Islet precursor cell (in vitro differentiated cells): Measurements from ENCODE around the gene PDIA2.

Experiments
- DNase-seq: peaks from one replicate; pipeline ENCODE4 v3.0.0-alpha.2; 2018

Gene PDIA2

DNA sequence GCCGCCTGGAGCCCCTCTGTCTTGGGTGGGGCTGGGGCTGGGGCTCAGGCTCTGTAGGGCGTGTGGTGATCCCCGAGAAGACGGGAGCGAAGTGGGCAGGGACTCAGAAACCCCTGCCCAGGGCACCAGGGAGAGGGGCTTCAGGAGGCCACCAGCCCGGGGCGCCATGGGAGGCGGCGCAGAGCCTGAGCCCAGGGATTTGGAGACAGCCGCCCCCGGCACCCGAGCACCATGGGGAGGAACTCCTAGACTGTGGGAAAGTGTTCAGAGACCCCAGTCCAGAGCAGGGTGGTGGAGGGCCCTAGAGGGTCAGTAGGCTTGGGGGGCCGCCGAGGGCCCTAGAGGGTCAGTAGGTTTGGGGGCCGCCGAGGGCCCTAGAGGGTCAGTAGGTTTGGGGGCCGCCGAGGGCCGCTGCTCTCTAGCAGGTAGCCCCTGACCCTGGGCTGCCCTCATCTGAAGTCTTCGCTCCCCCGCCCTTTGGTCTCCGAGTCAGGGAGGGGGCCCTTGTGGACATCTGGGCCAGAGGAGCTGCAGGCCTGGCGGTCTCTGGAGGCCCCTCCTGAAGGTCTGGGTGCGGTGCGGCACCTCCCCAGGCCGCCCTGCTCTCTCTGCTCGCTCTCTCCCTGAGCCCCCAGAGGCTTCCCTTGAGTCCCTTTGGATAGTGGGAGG is 1.8 kb upstream of the PDIA2 start:
- no peak for DNase-seq

DNA sequence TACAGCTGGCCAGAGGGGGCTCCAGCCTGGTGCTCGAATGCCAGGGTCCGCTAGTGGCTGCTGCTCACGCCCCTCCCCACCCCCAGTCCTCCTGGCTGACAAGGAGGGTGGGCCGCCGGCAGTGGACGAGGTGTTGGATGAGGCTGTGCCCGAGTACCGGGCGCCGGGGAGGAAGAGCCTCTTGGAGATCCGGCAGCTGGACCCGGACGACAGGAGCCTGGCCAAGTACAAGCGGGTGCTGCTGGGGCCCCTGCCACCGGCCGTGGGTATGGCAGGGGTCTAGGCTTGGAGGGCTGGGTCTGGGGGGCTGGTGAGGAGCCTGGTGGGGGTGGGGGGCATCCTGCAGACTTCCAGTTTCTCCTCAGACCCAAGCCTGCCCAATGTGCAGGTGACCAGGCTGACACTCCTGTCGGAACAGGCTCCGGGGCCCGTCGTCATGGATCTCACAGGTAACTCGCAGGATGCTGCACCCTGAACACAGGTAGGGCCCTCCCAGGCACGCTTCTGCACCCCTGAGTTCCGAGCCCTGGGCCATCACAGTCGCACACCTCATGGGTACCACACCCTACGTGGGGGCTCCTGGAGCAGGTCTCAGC is 1.2 kb upstream of the PDIA2 start:
- no peak for DNase-seq

DNA sequence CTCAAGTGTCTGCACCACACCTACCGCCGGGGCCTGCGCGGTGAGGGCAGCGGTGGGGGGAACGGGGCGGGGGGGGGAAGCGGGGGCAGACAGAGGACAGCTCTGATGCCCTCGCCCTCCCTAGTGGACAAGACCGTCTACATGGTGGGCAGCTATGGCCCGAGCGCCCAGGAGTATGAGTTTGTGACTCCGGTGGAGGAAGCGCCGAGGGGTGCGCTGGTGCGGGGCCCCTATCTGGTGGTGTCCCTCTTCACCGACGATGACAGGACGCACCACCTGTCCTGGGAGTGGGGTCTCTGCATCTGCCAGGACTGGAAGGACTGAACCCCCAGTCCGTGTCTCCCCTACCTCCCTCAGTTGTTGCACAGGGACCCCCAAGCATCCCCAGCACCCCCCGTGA is 473 bp upstream of the PDIA2 start:
- DNase-seq, result no peak

DNA sequence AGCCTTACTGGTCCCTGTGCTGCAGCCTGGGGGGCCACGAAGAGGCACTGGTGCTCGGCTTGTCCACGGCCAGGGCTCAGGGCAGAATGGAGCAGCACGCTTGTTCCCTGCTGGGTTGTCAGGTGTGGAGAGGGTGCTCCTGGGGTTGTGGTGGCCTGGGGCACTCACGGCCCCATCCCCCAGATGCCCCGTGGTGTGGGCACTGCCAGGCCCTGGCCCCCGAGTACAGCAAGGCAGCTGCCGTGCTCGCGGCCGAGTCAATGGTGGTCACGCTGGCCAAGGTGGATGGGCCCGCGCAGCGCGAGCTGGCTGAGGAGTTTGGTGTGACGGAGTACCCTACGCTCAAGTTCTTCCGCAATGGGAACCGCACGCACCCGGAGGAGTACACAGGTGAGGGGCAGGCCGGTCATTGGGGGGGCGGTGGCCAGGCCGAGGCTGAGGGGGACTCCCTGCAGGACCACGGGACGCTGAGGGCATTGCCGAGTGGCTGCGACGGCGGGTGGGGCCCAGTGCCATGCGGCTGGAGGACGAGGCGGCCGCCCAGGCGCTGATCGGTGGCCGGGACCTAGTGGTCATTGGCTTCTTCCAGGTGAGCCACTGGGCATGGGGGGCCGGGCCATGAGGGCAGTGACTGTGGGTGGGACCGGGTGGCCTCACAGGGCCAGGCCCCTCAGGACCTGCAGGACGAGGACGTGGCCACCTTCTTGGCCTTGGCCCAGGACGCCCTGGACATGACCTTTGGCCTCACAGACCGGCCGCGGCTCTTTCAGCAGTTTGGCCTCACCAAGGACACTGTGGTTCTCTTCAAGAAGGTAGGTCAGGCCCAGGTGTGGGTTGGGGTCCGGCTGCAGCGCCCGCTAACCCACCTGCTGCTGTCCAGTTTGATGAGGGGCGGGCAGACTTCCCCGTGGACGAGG is 1.5 kb downstream of the PDIA2 start:
- no peak for DNase-seq

DNA sequence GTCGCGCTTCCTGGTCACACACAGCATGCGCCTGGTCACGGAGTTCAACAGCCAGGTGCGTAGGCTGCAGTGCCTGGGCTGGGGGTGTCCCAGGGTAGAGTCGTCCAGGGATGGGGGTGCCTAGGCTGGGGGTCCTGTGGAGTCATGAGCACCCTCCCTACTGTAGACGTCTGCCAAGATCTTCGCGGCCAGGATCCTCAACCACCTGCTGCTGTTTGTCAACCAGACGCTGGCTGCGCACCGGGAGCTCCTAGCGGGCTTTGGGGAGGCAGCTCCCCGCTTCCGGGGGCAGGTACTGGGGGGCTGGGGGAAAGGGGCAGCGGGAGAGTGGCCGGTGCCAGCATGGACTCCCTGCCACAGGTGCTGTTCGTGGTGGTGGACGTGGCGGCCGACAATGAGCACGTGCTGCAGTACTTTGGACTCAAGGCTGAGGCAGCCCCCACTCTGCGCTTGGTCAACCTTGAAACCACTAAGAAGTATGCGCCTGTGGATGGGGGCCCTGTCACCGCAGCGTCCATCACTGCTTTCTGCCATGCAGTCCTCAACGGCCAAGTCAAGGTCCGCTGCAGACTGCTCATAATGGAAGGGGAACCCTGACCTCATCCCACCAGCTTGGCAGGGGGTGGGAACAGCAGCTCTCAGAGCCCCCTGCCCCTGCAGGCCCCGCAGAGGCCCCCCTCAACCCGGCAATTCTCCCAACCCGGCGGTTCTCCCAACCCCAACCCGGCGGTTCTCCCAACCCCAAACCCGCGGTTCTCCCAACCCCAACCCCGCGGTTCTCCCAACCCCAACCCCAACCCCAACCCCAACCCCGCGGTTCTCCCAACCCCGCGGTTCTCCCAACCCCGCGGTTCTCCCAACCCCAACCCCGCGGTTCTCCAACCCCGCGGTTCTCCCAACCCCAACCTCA is 2.4 kb downstream of the PDIA2 start:
- DNase-seq, result no peak

DNA sequence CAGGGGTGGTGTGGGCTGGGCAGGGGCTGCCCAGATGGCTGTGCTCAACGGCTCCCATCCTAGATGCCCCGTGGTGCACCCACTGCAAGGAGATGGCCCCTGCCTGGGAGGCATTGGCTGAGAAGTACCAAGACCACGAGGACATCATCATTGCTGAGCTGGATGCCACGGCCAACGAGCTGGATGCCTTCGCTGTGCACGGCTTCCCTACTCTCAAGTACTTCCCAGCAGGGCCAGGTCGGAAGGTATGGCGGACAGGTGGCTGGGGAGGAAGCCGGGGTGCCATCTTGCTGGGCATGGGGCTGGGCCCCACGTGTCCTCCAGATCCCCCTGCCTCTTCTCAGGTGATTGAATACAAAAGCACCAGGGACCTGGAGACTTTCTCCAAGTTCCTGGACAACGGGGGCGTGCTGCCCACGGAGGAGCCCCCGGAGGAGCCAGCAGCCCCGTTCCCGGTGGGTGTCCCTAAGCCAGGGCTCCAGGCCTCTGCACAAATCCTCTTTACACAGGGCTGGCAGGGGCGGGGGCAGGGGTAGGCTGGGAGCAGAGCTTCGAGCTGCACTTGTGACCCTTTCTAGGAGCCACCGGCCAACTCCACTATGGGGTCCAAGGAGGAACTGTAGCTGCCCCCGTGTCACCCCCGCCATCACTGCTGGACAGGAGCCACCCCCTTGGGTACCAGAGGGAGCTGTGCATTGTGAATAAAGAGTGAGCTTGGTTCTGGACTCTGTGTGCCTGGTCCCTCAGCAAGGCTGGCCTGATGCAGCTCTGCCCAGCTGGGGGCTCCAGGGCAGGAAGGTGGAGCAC is 3.7 kb downstream of the PDIA2 start:
- DNase-seq, result no peak

DNA sequence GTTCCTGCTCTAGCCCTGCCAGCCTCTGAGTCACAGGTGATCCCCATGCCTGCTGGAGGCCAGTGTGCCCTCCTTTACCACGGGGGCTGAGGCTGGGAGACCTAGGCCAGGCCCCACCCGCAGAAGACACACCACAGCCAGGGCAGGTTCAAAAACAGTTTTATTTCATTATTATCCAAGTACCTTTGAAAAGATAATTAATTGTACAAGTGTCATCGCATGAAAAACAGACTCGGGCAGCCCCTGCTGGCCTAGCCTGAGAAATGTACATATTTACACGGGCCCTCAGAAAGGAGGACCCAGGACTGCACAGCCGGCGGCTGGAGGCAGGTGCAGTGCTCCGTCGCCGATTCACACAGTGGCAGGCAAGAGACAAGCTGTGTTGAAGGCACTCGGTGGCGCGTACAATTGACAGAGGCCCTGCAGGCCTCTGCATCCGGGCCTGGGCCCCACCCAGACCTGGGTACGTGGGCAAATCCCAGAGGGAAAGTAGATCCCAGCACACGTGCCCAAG is 4.4 kb downstream of the PDIA2 start:
- DNase-seq, result no peak

DNA sequence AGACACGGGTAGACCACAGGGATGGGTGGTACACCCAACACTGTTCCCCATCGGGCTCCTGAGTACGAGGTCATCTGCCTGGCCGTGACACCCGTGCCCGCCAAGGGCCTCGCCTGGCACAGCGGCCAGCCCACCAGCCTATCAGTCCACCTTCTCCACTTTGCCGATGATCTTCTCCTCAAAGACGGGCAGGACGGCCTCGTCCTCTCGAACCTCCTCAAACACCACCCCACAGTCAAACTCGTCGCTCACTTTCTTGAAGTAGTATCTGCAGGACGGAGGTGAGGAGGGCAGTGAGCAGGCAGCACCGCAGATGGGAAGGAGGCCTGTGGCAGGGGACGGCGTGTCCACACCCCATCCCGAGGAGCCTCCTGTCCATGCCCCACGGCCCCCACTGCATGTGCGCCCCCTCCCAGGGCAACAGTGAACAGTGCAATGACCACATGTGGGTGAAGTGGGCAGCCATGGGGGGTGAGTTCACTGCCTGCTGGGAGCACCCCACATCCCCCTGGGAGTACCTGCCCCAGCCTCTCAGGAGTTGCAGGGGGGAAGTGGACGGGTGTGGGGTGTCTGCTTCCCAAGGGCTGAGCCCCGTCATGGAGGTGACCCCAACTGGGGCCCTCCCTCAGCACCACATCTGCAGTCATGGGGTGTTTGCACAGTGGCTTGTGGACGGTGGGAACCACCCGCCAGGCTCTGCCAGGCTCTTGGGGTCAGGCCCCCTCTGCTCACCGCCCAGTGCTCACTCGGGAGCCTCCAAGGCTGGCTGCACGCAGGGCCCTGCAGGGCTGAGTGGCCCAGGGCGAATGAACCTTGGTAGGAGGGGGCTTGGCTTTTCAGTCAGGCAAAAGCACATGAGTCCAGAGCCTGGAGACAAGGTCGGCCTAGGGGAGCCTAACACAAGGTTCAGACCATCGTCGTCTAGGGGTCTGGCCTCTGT is 5.3 kb downstream of the PDIA2 start:
- no peak for DNase-seq

DNA sequence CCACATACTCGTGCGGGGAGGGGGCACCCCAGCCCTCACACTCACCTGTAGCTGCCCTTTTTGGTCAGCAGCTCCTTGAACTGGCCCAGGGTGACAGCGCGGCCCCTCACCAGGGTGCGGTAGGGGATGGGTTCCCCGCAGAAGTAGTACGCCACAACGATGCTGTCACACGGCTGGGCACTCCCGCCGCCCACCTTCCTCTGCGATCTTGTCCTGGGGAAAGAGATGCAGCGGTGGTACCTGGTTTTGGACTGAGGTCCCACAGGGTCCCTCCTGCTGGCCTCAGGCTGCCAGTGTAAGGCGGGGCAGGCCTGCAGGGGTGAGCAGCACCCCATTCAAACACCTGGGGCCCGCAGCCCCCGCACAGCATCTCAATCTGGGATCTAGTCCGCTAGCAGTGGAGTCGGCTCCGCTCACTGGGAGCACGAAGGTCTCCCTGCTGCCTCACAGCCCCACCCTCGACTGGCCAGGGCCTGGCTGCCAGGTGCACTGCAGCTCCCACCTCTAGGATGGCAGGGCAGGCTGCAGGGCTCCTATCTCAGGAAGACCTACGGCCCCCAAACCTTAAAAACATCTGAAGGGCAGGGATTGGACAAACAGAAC is 6.5 kb downstream of the PDIA2 start:
- DNase-seq, result no peak

DNA sequence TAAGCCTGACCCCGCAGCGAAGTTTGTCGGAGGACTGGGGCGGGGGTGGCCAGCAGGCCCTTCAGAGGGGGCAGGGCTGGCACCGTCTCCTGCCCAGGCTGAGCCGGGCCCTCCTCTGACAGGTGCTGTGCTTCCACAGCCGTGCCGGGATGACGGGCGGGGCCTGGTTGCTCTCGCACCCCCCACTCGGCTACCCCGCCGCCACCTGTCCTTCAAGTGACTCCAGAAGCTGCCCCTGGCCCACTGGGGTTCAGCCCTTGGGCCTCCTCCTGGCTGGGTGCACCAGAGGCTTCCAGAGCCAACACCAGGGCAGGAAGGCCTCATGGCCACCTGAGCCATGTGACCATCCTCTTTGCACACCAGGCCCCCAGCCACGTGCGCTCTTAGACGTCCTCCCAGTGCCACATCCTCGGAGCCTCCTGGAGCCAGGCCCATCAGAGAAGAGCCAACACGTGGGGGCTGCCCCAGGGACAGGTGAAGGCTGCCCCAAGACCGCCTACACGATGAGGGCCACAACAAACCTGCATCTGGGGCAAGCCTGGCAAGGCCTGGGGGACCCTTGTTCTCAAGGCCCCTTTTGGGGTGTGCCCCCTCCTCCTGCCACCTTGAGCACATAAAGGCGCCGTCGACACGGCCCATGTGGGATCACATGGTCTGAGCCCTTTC is 7.2 kb downstream of the PDIA2 start:
- no peak for DNase-seq

DNA sequence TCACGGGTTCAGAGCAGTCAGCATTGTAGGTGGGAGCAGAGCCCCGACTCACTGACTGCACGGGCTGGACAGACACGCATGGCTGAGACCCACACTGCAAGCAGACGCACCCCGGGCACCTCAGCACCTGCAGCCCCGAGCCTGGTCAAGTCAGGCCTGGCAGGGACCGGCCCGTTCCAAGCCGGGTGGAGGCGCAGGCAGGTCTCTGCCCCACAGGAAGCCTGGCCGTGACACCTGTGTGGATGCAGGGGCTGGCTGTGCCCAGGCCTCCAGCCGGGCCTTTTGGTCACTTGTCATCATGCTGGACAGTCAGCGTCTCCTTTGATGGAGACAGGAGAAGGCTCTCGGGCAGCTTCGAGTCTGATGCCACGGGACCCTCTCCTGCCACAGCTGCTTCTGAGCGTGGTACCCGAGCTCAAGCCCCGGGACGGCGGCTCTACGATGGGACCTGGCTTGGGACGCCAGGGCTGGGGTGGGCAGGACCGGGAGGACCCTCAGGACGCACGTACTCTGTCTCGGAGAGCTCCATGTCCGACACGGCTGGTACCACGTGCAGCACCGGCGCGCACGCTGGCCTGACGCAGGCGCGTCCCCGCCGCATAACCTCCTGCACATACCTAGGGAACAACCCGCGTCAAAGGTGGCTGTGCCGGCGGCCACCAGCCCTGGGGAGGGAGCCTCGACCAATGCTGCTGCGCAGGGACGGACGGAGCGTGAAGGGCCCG is 7.9 kb downstream of the PDIA2 start:
- no peak for DNase-seq

DNA sequence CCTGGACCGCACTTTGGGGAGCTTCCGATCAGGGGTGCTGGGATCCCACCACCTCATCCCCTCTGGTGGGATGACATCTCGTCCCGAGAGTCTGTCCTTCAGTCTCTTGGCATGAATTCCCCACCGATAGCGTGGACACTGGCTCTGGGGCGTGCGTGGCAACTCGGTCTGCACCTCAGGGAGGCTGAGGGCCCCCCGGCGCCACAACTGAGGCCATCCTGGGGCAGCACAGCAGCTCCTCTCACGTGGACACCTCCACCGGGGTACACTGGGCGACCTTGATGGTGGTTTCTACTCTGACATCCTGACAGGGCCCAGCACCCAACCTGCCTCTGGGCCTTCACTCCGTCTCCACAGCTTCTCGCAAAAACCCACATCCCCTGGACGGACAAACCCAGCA is 8.6 kb downstream of the PDIA2 start:
- DNase-seq, result no peak

DNA sequence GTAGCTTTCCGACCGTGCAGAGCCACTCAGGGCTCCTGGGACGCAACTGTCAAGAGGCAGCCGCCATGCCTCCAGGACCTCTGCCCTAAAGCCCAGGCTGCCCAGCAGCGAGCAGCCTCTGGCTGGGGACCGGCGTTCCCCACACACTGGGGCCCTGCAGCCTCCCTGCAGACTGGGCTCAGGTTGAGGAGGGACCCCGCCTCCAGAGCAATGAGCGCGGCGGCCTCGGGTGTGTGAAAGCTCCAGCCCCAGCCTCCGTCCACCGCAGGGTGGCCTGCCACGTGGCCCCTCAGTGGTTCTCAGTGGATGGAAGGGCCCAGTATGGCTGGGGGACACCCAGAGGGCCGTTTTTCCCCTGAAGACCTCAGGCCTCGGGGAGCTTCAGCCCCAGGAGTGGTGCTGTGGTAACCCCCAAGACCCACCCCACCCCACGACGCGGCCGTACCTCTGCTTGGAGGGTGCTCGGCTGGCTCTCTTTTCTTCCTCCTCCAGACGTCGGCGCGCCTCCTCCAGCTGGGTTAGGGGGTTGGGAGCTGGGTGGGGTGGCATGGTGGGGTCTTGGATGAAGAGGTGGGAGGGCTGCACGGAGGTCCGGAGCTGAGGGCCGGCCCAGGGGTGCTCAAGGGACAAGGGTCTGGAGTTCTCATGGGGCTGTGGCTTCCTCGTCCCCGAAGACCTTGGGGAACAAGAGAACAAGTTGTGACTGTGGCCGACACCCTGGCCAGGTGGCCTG is 10.2 kb downstream of the PDIA2 start:
- DNase-seq, result no peak

DNA sequence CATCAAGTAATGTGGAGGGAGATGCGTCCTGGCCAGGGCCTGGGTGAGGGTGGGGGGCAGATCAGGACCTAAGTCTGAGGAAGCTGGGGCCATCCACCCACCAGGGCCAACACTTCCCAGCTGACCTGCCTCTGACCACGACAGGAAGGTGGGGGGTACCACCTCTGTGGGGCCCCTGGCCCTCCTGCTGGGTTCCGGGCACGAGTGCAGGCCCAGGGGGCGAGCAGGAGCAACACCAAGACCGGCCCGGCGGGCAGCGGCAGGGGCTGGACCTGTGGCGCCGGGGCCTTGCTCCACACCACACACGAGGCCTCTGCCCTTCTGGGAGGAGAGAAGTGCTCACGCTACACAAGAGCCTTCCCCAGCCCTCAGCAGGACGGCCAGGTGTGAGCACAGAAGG is 13.3 kb downstream of the PDIA2 start:
- DNase-seq, result no peak

DNA sequence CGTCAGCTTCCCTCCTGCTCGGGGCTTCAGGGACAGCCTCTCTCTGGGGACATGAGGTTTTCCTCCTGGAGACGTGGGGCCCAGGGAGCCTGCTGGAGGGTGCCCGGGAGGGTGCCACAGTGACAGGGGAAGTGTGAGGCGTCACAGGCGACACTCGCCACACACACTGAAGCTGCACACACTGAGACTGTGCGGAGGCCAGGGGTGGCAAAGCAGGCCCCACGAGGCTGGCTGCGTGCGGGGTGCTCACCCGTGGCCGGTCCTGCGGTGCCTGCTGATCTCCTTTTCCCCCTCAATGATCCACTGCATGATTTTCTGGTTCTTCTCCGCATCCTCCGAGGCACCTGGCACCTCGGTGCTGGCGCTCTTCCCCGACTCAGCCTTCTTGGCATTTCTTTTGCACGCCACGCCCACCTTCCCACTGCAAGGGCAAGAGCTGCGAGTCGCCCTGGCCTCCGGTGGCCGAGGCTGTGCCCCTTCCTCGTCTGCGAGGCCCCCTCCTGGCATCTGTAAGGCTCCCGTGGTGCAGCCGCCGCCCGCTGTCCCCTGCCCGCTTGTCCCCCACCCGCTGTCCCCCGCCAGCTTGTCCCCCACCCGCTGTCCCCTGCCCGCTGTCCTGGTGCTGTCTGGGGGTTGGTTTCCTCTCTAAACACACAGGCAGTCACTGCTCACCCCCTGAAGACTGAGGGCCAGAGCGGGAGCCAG is 14.0 kb downstream of the PDIA2 start:
- no peak for DNase-seq

DNA sequence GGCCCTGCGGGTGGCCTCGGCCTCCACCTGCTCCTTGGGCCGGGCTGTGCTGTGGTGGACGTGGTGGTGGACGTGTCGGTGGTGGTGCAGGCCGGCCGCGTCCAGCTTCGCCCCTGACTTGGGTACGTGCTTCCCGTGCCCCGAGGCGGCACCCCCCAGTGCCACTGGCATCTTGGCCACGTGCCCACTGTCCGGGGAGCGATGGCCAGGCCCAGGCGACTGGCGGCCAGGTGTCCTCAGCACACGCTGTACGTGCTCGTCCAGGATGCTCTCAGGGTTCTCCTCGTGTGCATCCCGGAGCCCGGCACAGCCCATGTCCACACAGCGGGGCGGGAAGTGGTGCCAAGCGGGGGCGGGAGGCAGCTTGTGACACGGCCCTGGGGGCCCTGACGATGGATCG is 14.9 kb downstream of the PDIA2 start:
- DNase-seq, result no peak

DNA sequence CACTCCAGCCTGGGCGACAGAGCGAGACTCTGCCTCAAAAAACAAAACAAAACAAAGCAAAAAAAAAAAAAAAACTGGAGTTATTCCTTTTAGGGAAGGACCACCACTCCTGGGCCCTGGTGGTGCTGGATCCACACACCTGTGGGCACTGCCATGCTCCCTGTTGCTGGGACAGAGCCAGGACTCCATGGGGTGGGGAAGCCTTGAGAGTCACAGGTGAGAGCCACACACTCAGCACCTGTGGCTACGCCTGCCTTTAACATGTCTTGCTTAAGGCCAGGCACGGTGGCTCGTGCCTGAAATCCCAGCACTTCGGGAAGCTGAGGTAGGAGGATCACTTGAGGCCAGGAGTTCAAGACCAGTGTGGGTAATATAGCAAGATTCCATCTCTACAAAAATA is 18.3 kb downstream of the PDIA2 start:
- DNase-seq, result no peak

DNA sequence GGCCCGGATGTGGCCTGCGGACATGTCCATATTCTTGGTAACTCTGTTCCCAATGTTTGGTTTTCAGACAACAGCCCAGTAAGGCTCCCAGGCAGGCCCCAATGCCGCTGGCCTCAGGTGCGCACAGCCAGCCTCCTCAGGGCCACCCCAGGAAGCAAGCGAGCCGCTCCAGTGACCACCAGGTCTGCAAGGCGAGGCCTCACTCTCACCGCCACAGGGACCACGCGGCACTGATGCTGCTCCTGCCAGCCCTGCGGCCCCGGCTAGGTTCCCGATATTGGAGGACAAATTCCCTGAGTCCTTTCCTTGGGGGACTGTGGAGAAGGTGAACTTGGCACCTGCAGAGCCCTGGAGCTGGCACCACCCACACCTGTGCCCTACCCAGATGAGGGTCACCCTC is 19.0 kb downstream of the PDIA2 start:
- DNase-seq, result no peak
